AG09309 (cell line): ENCODE measurements around the gene IGFL3.

Experiments used
- DNase-seq: peaks from one replicate; pipeline ENCODE4 v3.0.0-alpha.2; 2010; ENCODE audit warnings: low read depth
- H3K4me3 ChIP-seq: 2 replicates; pipeline ENCODE4 v1.5.1; 2011; ENCODE audit warnings: mild to moderate bottlenecking, low read depth, low read length, moderate library complexity; ENCODE audit not compliant: control insufficient read depth
- CTCF ChIP-seq: IDR thresholded peaks from 2 replicates; pipeline ENCODE4 v1.5.1; 2011; ENCODE audit warnings: mild to moderate bottlenecking, low read depth, low read length, inconsistent platforms; ENCODE audit not compliant: insufficient read depth, control insufficient read depth; ENCODE audit errors: missing control alignments

The IGFL3 gene

GRCh38 chr19:46155237-46155636, 30.7 kb upstream of the IGFL3 start:
- DNase-seq = no peak
- TF ChIP-seq CTCF = no peak
- no peak overlapping the region for H3K4me3 ChIP-seq

- no peak for TF ChIP-seq CTCF
- no peak overlapping the region for H3K4me3 ChIP-seq
- DNase-seq = no peak
These were observed 26.1 kb upstream of the IGFL3 start for GRCh38 chr19:46150606-46151005.

GRCh38 chr19:46147791-46148288, 23.4 kb upstream of the IGFL3 start, which contains the start of gene IGFL2:
Gene IGFL2, plus strand, starts transcription at chr19:46148238. Its CDS starts 41 bp downstream, at chr19:46148279.
- no peak for TF ChIP-seq CTCF
- no peak within 1 kb of the TSS for H3K4me3 ChIP-seq
- no peak for DNase-seq

- H3K4me3 ChIP-seq = no peak overlapping the region
- no peak for DNase-seq
- TF ChIP-seq CTCF = no peak
These were observed 22.8 kb upstream of the IGFL3 start for GRCh38 chr19:46147166-46147740.

GRCh38 chr19:46144756-46145155, 20.3 kb upstream of the IGFL3 start:
- no peak for DNase-seq
- no peak for TF ChIP-seq CTCF
- H3K4me3 ChIP-seq = no peak overlapping the region

GRCh38 chr19:46142294-46142693, 17.8 kb upstream of the IGFL3 start:
- DNase-seq = no peak
- no peak for TF ChIP-seq CTCF
- H3K4me3 ChIP-seq = no peak overlapping the region
